Prostate gland (tissue), 2 donors: ENCODE data around the gene ZNF207.
"Not testable (repeated sequence)": the region's sequence is repeated elsewhere in the genome, so short reads cannot be mapped to it uniquely, and the experiment has no call there.

Source experiments
- CTCF ChIP-seq, 4 experiments: fragments of 200-600 bp in 2 of 4; fragments of 450-650 bp in 2 of 4; sonication (generic) in 2 of 4; IDR thresholded peaks; 1 replicate in 3 of 4; 2 replicates in 1 of 4; pipeline ENCODE4 v1.5.1; 2016 to 2019; ENCODE audit warnings: antibody characterized with exemption in 4 of 4, mild to moderate bottlenecking in 2 of 4, moderate library complexity in 2 of 4
- POLR2A ChIP-seq: fragments of 450-650 bp; IDR thresholded peaks from one replicate; pipeline ENCODE4 v1.6.1; 2016; ENCODE audit warnings: antibody characterized with exemption, mild to moderate bottlenecking
- POLR2AphosphoS5 ChIP-seq: sonication (generic); formaldehyde crosslinking; IDR thresholded peaks from one replicate; pipeline ENCODE4 v1.6.1; 2017; ENCODE audit warnings: antibody characterized with exemption

- TF ChIP-seq CTCF (IDR thresholded peaks at IDR 0.05); POLR2A; POLR2AphosphoS5: not testable (repeated sequence)
Observed at GRCh38 chr17:32388128-32388527, 38.2 kb downstream of the ZNF207 start.
